ENCODE results near the gene SH3GL2. TPM values are rescaled to one million over a fixed set of nuclear protein-coding genes. Genes with fewer than 3 reads are reported as not detected.

Gene SH3GL2
- polyA plus RNA-seq, 3 donors, result 3.3 to 4.0 (median 3.9) TPM

- DNase-seq, result peak; percentile 74
Observed at GRCh38 chr9:17810728-17811571, 232.1 kb downstream of the SH3GL2 start.

- no peak for DNase-seq
Observed at GRCh38 chr9:17813798-17814197, 234.9 kb downstream of the SH3GL2 start.

GRCh38 chr9:17816431-17817027 is 237.7 kb downstream of the SH3GL2 start:
- DNase-seq, result no peak

- DNase-seq, result no peak
Observed at GRCh38 chr9:17824191-17824590, 245.3 kb downstream of the SH3GL2 start.

GRCh38 chr9:17824616-17825264 is 245.9 kb downstream of the SH3GL2 start:
- no peak for DNase-seq

GRCh38 chr9:17825265-17825659 is 246.4 kb downstream of the SH3GL2 start:
- no peak for DNase-seq

GRCh38 chr9:17829064-17829463 is 250.2 kb downstream of the SH3GL2 start:
- DNase-seq, result no peak

- DNase-seq, result no peak
Observed at GRCh38 chr9:17829812-17830385, 251.0 kb downstream of the SH3GL2 start.

- no peak for DNase-seq
Observed at GRCh38 chr9:17832812-17833211, 253.9 kb downstream of the SH3GL2 start.

- no peak for DNase-seq
Observed at GRCh38 chr9:17833846-17834245, 255.0 kb downstream of the SH3GL2 start.

- DNase-seq, result peak; percentile 28
Observed at GRCh38 chr9:17837965-17838364, 259.1 kb downstream of the SH3GL2 start.

- no peak for DNase-seq
Observed at GRCh38 chr9:17839776-17840175, 260.9 kb downstream of the SH3GL2 start.

GRCh38 chr9:17843236-17843635 is 264.4 kb downstream of the SH3GL2 start:
- no peak for DNase-seq
